Uterus (tissue), 4 donors: ENCODE data around the gene CBLN2. TPM values are rescaled to one million over a fixed set of nuclear protein-coding genes. Genes with fewer than 3 reads are reported as not detected.

Experiments
- DNase-seq, 2 donors: peaks; one replicate each; pipeline ENCODE4 v3.0.0-alpha.2; 2019 to 2020
- H3K27ac ChIP-seq, 2 donors: fragments of 200-600 bp; sonication (generic); 1 replicate in 1 of 2; 2 replicates in 1 of 2; pipeline ENCODE4 v1.5.1; 2016 to 2018
- H3K27me3 ChIP-seq, 2 donors: fragments of 200-600 bp; sonication (generic); one replicate each; pipeline ENCODE4 v1.5.1; 2018 to 2019; ENCODE audit warnings: control low read depth in 1 of 2
- H3K36me3 ChIP-seq, 2 donors: fragments of 200-600 bp; sonication (generic); one replicate each; pipeline ENCODE4 v1.5.1; 2019; ENCODE audit warnings: control low read depth in 1 of 2
- H3K4me1 ChIP-seq, 2 donors: fragments of 200-600 bp; sonication (generic); one replicate each; pipeline ENCODE4 v1.5.1; 2018 to 2019; ENCODE audit warnings: control low read depth in 1 of 2
- H3K4me3 ChIP-seq, 2 donors: fragments of 200-600 bp; sonication (generic); 1 replicate in 1 of 2; 2 replicates in 1 of 2; pipeline ENCODE4 v1.5.1; 2018 to 2019; ENCODE audit warnings: mild to moderate bottlenecking in 1 of 2
- H3K9me3 ChIP-seq, 2 donors: fragments of 200-600 bp; sonication (generic); one replicate each; pipeline ENCODE4 v1.5.1; 2019; ENCODE audit warnings: control low read depth in 1 of 2
- POLR2A ChIP-seq, 2 donors: fragments of 450-650 bp; IDR thresholded peaks; one replicate each; pipeline ENCODE4 v1.6.1; 2016; ENCODE audit warnings: antibody characterized with exemption in 2 of 2, mild to moderate bottlenecking in 1 of 2, moderate library complexity in 1 of 2
- intact Hi-C: fragments of 100-400 bp; cut with DNase I; formaldehyde crosslinking; loops from one replicate; pipeline ENCODE4 v1.15.1; 2023; ENCODE audit warnings: low total_unique reads
- total RNA-seq, 4 donors: library from RNA; depleted of rRNA in 3 of 4; stranded (reverse); fragments of >200 nt in 3 of 4; gene quantifications; one replicate each; pipeline versions ENCODE4 v1.1.0 to v1.2.4, GENCODE V29; 2014 to 2023
- TF ChIP-seq, protein P1 (sequence below), 4 experiments: fragments of 200-600 bp in 2 of 4; fragments of 450-650 bp in 2 of 4; sonication (generic) in 2 of 4; IDR thresholded peaks; one replicate each; pipeline ENCODE4 v1.5.1; 2016 to 2019; ENCODE audit warnings: antibody characterized with exemption in 4 of 4, mild to moderate bottlenecking in 2 of 4, moderate library complexity in 1 of 4
- donor health status: DM: yes; HTN: yes; CAD: no.

CBLN2 gene
- total RNA-seq, 4 donors from 2014 or later: 17.1 TPM; not detected in 3

DNA sequence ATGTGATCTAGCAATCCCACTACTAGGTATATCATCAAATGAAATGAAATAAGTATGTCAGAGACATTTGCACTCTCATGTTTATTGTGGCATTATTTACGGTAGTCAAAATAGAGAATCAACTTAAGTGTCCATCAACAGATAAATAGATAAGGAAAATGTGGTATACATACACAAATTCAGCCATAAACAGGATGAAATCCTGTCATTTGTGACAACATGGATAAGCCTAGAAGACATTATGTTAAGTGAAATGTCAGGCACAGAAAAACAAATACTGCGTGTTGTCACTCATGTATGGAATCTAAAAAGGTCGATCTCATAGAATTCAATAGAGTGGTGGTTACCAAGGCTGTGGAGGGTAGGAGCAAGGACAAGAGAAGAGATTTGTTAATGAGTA is 22.1 kb upstream of the CBLN2 start:
- no peak for TF ChIP-seq POLR2A (IDR thresholded peaks at IDR 0.05)
- TF ChIP-seq, protein P1, sequence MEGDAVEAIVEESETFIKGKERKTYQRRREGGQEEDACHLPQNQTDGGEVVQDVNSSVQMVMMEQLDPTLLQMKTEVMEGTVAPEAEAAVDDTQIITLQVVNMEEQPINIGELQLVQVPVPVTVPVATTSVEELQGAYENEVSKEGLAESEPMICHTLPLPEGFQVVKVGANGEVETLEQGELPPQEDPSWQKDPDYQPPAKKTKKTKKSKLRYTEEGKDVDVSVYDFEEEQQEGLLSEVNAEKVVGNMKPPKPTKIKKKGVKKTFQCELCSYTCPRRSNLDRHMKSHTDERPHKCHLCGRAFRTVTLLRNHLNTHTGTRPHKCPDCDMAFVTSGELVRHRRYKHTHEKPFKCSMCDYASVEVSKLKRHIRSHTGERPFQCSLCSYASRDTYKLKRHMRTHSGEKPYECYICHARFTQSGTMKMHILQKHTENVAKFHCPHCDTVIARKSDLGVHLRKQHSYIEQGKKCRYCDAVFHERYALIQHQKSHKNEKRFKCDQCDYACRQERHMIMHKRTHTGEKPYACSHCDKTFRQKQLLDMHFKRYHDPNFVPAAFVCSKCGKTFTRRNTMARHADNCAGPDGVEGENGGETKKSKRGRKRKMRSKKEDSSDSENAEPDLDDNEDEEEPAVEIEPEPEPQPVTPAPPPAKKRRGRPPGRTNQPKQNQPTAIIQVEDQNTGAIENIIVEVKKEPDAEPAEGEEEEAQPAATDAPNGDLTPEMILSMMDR (IDR thresholded peaks at IDR 0.05): no peak
- intact Hi-C loops: no loop called here

DNA sequence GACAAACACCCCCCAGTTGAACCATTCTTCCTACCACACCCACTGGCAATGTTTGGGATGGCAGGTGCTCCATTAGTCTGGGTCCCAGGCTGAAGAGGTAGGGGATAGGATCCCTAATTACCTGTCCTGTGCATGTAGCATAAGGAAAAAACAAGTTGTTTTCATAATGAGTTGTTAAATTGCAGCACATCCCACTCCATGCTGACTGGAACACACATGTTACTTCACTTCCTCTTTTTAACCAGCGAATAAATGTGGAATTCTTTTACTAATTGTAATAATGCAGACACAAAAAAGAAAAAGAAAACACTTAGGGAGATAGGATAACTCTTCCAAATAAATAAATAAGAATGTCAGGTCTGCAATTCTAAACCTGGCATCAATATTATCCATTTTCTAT is 11.8 kb upstream of the CBLN2 start:
- Histone ChIP-seq H3K36me3 (no peaks in the 10 kb centered on the region), H3K4me3 (no peak overlapping the region), H3K27ac (no peak overlapping the region), H3K9me3 (no peaks in the 10 kb centered on the region), H3K4me1 (no peaks in the 10 kb centered on the region), H3K27me3 (peaks cover 0 to 5% of the 10 kb centered on the region in 2 donors)
- no peak for TF ChIP-seq POLR2A (IDR thresholded peaks at IDR 0.05)
- TF ChIP-seq, protein P1 (IDR thresholded peaks at IDR 0.05): no peak
- intact Hi-C loops: no loop called here
- DNase-seq: no peak

More for the DNA sequence above, 22.1 kb upstream of the CBLN2 start:
- H3K4me3 ChIP-seq: no peak overlapping the region
- H3K27me3 ChIP-seq: no peaks in the 10 kb centered on the region
- no peaks in the 10 kb centered on the region for H3K36me3 ChIP-seq
- H3K9me3 ChIP-seq: peaks cover 0 to 3% of the 10 kb centered on the region in 2 donors
- no peak overlapping the region for H3K27ac ChIP-seq
- DNase-seq: no peak
- no peaks in the 10 kb centered on the region for H3K4me1 ChIP-seq

DNA sequence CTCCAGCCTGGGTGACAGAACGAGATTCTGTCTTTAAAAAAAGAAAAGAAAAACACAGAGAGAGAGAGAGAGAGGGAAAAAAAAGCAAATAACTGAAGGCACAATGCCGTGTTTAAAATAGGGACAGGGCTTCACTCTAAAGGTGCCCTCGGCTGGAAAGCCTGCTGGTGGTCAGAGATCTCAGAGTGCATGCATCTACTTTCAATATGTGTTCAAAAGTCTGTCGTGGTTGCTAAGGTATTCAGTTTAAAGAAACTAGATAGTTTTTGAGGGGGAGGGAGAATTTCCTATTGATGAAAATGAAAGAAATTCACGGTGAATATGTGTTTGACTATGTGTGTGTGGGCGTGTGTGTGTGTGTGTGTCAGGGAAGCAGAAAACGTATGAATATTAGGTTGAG is 11.0 kb upstream of the CBLN2 start:
- H3K27me3 ChIP-seq: peaks cover 0 to 5% of the 10 kb centered on the region in 2 donors
- H3K4me3 ChIP-seq: no peak overlapping the region
- H3K9me3 ChIP-seq: no peaks in the 10 kb centered on the region
- intact Hi-C loops: no loop called here
- no peak overlapping the region for H3K27ac ChIP-seq
- H3K4me1 ChIP-seq: no peaks in the 10 kb centered on the region
- TF ChIP-seq, protein P1 (IDR thresholded peaks at IDR 0.05): no peak
- no peak for TF ChIP-seq POLR2A (IDR thresholded peaks at IDR 0.05)
- no peaks in the 10 kb centered on the region for H3K36me3 ChIP-seq
- DNase-seq: no peak

DNA sequence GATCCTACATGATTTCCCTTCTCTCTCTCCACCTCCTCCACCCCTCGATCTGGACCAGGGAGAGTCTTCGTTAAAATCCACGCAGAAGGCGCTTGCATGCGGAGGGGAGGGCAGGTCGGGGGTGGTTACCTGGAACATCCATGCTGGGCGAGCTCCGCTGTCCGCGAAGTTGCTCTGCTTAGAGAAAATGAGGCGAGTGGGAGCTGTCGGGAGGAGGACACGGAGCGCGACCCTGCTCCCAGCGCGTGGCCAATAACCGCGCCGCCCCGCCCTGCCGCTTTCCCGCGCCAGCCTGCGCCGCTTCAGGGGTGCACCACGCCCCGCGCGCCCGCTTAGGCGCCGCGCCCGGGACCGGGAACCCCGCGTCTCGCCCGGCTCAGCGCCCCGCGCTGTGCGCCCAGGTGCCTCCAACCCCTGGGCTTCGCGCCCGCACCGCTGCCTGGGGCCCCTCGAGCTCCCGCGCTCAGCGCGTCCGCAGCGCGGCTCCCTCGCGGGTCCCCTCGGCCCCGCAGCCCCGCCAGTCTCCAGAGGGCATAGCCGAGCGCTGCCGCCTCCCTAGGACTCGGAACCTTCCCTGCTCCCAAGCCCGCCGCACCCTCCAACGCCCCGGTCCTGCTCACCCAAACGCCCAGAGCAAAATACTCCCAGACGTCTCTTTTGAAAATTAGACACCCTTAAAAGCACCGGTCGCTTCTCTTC is 636 bp downstream of the CBLN2 start:
- TF ChIP-seq, protein P1 (IDR thresholded peaks at IDR 0.05): no peak
- no peak for TF ChIP-seq POLR2A (IDR thresholded peaks at IDR 0.05)
- DNase-seq: no peak
- Histone ChIP-seq H3K9me3 (no peaks in the 10 kb centered on the region), H3K36me3 (no peaks in the 10 kb centered on the region), H3K4me3 (no peak overlapping the region), H3K27ac (no peak overlapping the region), H3K27me3 (peaks cover 0 to 5% of the 10 kb centered on the region in 2 donors), H3K4me1 (no peaks in the 10 kb centered on the region)
- intact Hi-C loops: no loop called here

DNA sequence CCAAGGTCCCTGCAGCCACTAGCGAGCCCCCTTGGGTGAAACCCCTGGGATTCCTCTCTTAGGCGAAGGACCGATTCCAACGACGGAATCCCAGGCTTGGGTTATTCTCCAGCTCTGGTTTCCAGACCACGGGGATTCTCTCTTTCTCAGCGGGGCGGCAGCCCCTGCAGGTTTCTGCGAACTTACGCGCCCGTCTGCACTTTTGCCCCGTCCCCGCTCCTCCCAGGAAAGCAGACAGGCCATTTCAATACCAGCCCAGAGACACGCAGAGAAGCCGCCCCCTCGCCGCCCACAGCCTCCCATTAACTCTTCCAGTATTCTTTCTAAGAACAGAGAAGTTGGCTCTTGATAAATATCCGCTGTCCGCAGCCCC is 1.2 kb downstream of the CBLN2 start:
- H3K4me1 ChIP-seq: no peaks in the 10 kb centered on the region
- no peaks in the 10 kb centered on the region for H3K36me3 ChIP-seq
- DNase-seq: no peak
- TF ChIP-seq POLR2A (IDR thresholded peaks at IDR 0.05): no peak
- TF ChIP-seq, protein P1 (IDR thresholded peaks at IDR 0.05): no peak
- H3K4me3 ChIP-seq: no peak overlapping the region
- H3K9me3 ChIP-seq: no peaks in the 10 kb centered on the region
- H3K27ac ChIP-seq: no peak overlapping the region
- intact Hi-C loops: no loop called here
- peaks cover 0 to 5% of the 10 kb centered on the region in 2 donors for H3K27me3 ChIP-seq
